HepG2 (cell line): ENCODE data around the gene GRM7. TPM values are rescaled to one million over a fixed set of nuclear protein-coding genes. Genes with fewer than 3 reads are reported as not detected.

Source experiments
- ATAC-seq: fragments of 200-7000 bp; cut with Tn5 transposase; 3 replicates; pipeline ENCODE4 v1.9.1; 2020; ENCODE audit warnings: mild to moderate bottlenecking, moderate library complexity
- BruUV-seq: library from RNA; stranded (reverse); fragments of 400-500 nt; replicated peaks from 2 replicates; lab custom pipeline; 2021; lab: Mats Ljungman, UMichigan
- CTCF ChIA-PET: fragments of 300-600 bp; formaldehyde crosslinking; extraction: SDS; loops from one replicate; lab custom pipeline; 2021; ENCODE audit warnings: low total read pairs, inconsistent platforms, low intra/inter-chr PET ratio; lab: Yijun Ruan, JAX
- POLR2A ChIA-PET: fragments of 350-600 bp; sonication (Branson Sonifier 250); formaldehyde crosslinking; loops from one replicate; lab custom pipeline; 2020; ENCODE audit warnings: antibody characterized with exemption, inconsistent platforms; lab: Yijun Ruan, JAX
- DNase-seq: peaks from one replicate; pipeline ENCODE4 v3.0.0-alpha.2; 2015; ENCODE audit warnings: low spot score
- FAIRE-seq: peaks from 3 replicates; lab custom pipeline; 2011; peaks lifted over from hg19 to GRCh38; lab: Jason Lieb, UNC
- H2AFZ ChIP-seq: one replicate; pipeline ENCODE4 v1.6.1; 2011; ENCODE audit warnings: low read length, inconsistent platforms
- H3K27ac ChIP-seq: fragments of 300-600 bp; 3 replicates; pipeline ENCODE4 v1.8.0; 2011; ENCODE audit warnings: mixed run types, mild to moderate bottlenecking, mixed read lengths, low read length, inconsistent platforms; ENCODE audit not compliant: insufficient read depth; ENCODE audit errors: extremely low read length
- H3K27me3 ChIP-seq, 2 experiments: fragments of 200-600 bp in 1 of 2; 2 replicates in 1 of 2; 3 replicates in 1 of 2; pipeline versions ENCODE4 v1.6.0 to v1.8.0; 2011; ENCODE audit warnings: low read length in 2 of 2, mild to moderate bottlenecking in 2 of 2, moderate library complexity in 2 of 2, inconsistent platforms in 1 of 2; ENCODE audit not compliant: insufficient read depth in 2 of 2, control insufficient read depth in 1 of 2
- H3K36me3 ChIP-seq, 2 experiments: fragments of 200-600 bp in 1 of 2; replicated peaks in 1 of 2; 2 replicates in 1 of 2; 3 replicates in 1 of 2; pipeline versions ENCODE4 v1.5.1 to v1.8.0; 2011; ENCODE audit warnings: low read length in 2 of 2, inconsistent platforms in 1 of 2; ENCODE audit not compliant: insufficient read depth in 2 of 2, control insufficient read depth in 1 of 2
- H3K4me1 ChIP-seq: 2 replicates; pipeline ENCODE4 v1.5.1; 2012; ENCODE audit warnings: low read length, inconsistent platforms; ENCODE audit not compliant: insufficient read depth
- H3K4me2 ChIP-seq: 2 replicates; pipeline ENCODE4 v1.6.0; 2011; ENCODE audit warnings: low read depth, low read length, inconsistent platforms
- H3K4me3 ChIP-seq, 3 experiments: fragments of 200-600 bp in 1 of 3; sonication (generic), shearing (Covaris generic) in 1 of 3; replicated peaks in 1 of 3; 2 replicates each; pipeline ENCODE4 v1.5.1; 2011 to 2016; ENCODE audit warnings: low read length in 3 of 3, inconsistent platforms in 2 of 3, low read depth in 2 of 3, mild to moderate bottlenecking in 2 of 3, control low read depth in 1 of 3, mixed read lengths in 1 of 3; ENCODE audit not compliant: insufficient read depth in 1 of 3
- H3K79me2 ChIP-seq: one replicate; pipeline ENCODE4 v1.6.1; 2011; ENCODE audit warnings: low read length, inconsistent platforms; ENCODE audit not compliant: insufficient read depth
- H3K9ac ChIP-seq: 2 replicates; pipeline ENCODE4 v1.6.0; 2011; ENCODE audit warnings: mild to moderate bottlenecking, low read depth, low read length, inconsistent platforms; ENCODE audit not compliant: insufficient read depth
- H3K9me3 ChIP-seq: 2 replicates; pipeline ENCODE4 v1.5.1; 2012; ENCODE audit warnings: mild to moderate bottlenecking, low read length
- H4K20me1 ChIP-seq: 2 replicates; pipeline ENCODE4 v1.6.0; 2011; ENCODE audit warnings: inconsistent platforms, mild to moderate bottlenecking, low read length, moderate library complexity; ENCODE audit not compliant: insufficient read depth
- ARHGAP35 ChIP-seq: sonication (generic); formaldehyde crosslinking; IDR thresholded peaks from 2 replicates; pipeline ENCODE4 v1.9.0; 2022; ENCODE audit warnings: mild to moderate bottlenecking, inconsistent platforms, moderate library complexity, missing genetic modification reagents, borderline replicate concordance
- ARNT2 ChIP-seq: sonication (generic); formaldehyde crosslinking; IDR thresholded peaks from 2 replicates; pipeline ENCODE4 v1.8.0; 2022; ENCODE audit warnings: mild to moderate bottlenecking, low read depth, missing genetic modification reagents, moderate library complexity
- ATAD3A ChIP-seq: sonication (generic); formaldehyde crosslinking; IDR thresholded peaks from 2 replicates; pipeline ENCODE4 v1.4.0; 2020; ENCODE audit warnings: missing genetic modification reagents
- CAMTA2 ChIP-seq: sonication (generic); formaldehyde crosslinking; IDR thresholded peaks from 2 replicates; pipeline ENCODE4 v1.4.0; 2020; ENCODE audit warnings: mild to moderate bottlenecking, missing genetic modification reagents, borderline replicate concordance
- DR1 ChIP-seq: sonication (generic); formaldehyde crosslinking; IDR thresholded peaks from 2 replicates; pipeline ENCODE4 v1.8.0; 2021; ENCODE audit warnings: mild to moderate bottlenecking, missing genetic modification reagents, inconsistent platforms
- HBP1 ChIP-seq: IDR thresholded peaks from 2 replicates; pipeline ENCODE4 v1.6.1; 2016; ENCODE audit warnings: low read depth, control low read depth
- HOXA3 ChIP-seq: sonication (generic); formaldehyde crosslinking; IDR thresholded peaks from 2 replicates; pipeline ENCODE4 v1.5.0; 2020; ENCODE audit warnings: missing genetic modification reagents
- RBM39 ChIP-seq: fragments of 200-400 bp; formaldehyde crosslinking; IDR thresholded peaks from one replicate; pipeline ENCODE4 v1.6.1; 2018; ENCODE audit warnings: antibody characterized with exemption, mild to moderate bottlenecking, low read depth, low read length; ENCODE audit not compliant: poor library complexity, severe bottlenecking
- SPEN ChIP-seq: sonication (generic); formaldehyde crosslinking; IDR thresholded peaks from 2 replicates; pipeline ENCODE4 v1.5.1; 2020; ENCODE audit warnings: low read depth, mild to moderate bottlenecking, missing genetic modification reagents
- TEF ChIP-seq: sonication (generic); formaldehyde crosslinking; IDR thresholded peaks from 2 replicates; pipeline ENCODE4 v1.5.0; 2020; ENCODE audit warnings: missing genetic modification reagents
- ZFP36L2 ChIP-seq: sonication (generic); formaldehyde crosslinking; IDR thresholded peaks from 2 replicates; pipeline ENCODE4 v1.4.0; 2020; ENCODE audit warnings: missing genetic modification reagents
- ZNF264 ChIP-seq: sonication (generic); formaldehyde crosslinking; IDR thresholded peaks from 2 replicates; pipeline ENCODE4 v1.4.0; 2020; ENCODE audit warnings: missing genetic modification reagents
- ZNF329 ChIP-seq: sonication (generic); formaldehyde crosslinking; IDR thresholded peaks from 2 replicates; pipeline ENCODE4 v1.9.0; 2021; ENCODE audit warnings: low read depth, mild to moderate bottlenecking, missing genetic modification reagents
- ZNF33B ChIP-seq: sonication (generic); formaldehyde crosslinking; IDR thresholded peaks from 2 replicates; pipeline ENCODE4 v1.5.1; 2020; ENCODE audit warnings: mild to moderate bottlenecking, missing genetic modification reagents
- ZNF383 ChIP-seq: sonication (generic); formaldehyde crosslinking; IDR thresholded peaks from 2 replicates; pipeline ENCODE4 v1.4.0; 2020; ENCODE audit warnings: missing genetic modification reagents, mild to moderate bottlenecking, borderline replicate concordance
- ZNF558 ChIP-seq: sonication (generic); formaldehyde crosslinking; IDR thresholded peaks from 2 replicates; pipeline ENCODE4 v1.9.0; 2022; ENCODE audit warnings: mild to moderate bottlenecking, missing genetic modification reagents, borderline replicate concordance
- ZNF839 ChIP-seq: sonication (generic); formaldehyde crosslinking; IDR thresholded peaks from 2 replicates; pipeline ENCODE4 v1.4.0; 2020; ENCODE audit warnings: missing genetic modification reagents, mild to moderate bottlenecking, borderline replicate concordance
- ZUFSP ChIP-seq: sonication (generic); formaldehyde crosslinking; IDR thresholded peaks from 2 replicates; pipeline ENCODE4 v1.9.0; 2021; ENCODE audit warnings: missing genetic modification reagents, mild to moderate bottlenecking, borderline replicate concordance
- WGBS: methylation state at CpG from one replicate; pipeline ENCODE4 v1.1.6; 2017; ENCODE audit warnings: low lambda C conversion rate; 5-methylcytosine and 5-hydroxymethylcytosine counted together
- in situ Hi-C: cut with HindIII; loops from 2 replicates; pipeline ENCODE4 v1.10.0; 2017; ENCODE audit warnings: low pct_unique_long_range_greater_than_20kb; ENCODE audit not compliant: extremely low pct_ligation_motif_present
- intact Hi-C: fragments of 100-400 bp; cut with micrococcal nuclease; formaldehyde crosslinking; loops from one replicate; pipeline ENCODE4 v1.10.0; 2022; ENCODE audit not compliant: unreplicated experiment
- polyA plus RNA-seq, 8 experiments: library from polyadenylated mRNA; depleted of rRNA in 3 of 8; stranded (reverse) in 7 of 8; unstranded in 1 of 8; fragments of >200 nt; fragmentation: Illumina TruSeq in 4 of 8; extraction: Trizol in 4 of 8; gene quantifications; 2 replicates each; pipeline versions ENCODE4 v1.2.1 to v1.2.3, GENCODE V29; 2011 to 2016; ENCODE audit warnings: low read depth in 4 of 8, missing spikeins in 1 of 8, mixed read lengths in 1 of 8; ENCODE audit not compliant: insufficient read depth in 1 of 8
- total RNA-seq, 5 experiments: library from RNA; depleted of rRNA; stranded (reverse); fragments of >200 nt; fragmentation: Illumina TruSeq; extraction: Trizol; gene quantifications; 2 replicates each; pipeline ENCODE4 v1.2.3, GENCODE V29; 2016; ENCODE audit warnings: low read depth in 1 of 5

GRM7 gene
- total and polyA plus RNA-seq, 2 of the 13 experiments (the other 11 are each of a cell fraction or from before 2014, with no cell fraction given) = not detected

- 6% methylated on average over 2 of the region's 2 CpGs for WGBS
- H3K4me1 ChIP-seq = no peaks in the 10 kb centered on the region
- no peak overlapping the region for H3K9ac ChIP-seq
- ATAC-seq (no peak), DNase-seq (no peak), FAIRE-seq (no peak)
- no peaks in the 10 kb centered on the region for H3K79me2 ChIP-seq
- H3K27ac ChIP-seq = no peak overlapping the region
- ChIA-PET POLR2A (no interaction called here), CTCF (no interaction called here)
- BruUV-seq = no TSS peak
- H4K20me1 ChIP-seq = no peaks in the 10 kb centered on the region
- H3K9me3 ChIP-seq = peaks cover 27% of the 10 kb centered on the region
- no peak overlapping the region for H3K4me2 ChIP-seq
- no peak for TF ChIP-seq ZNF383 (CRISPR knock-in tag)
- no peak for TF ChIP-seq ZNF558
- no peak for TF ChIP-seq ATAD3A
- no peak for TF ChIP-seq ARNT2 (CRISPR knock-in tag)
- TF ChIP-seq ZNF33B (CRISPR knock-in tag) = no peak
- TF ChIP-seq RBM39 = no peak
- no peak for TF ChIP-seq ARHGAP35 (CRISPR knock-in tag)
- TF ChIP-seq HBP1 (CRISPR knock-in tag) = no peak
- no peak for TF ChIP-seq HOXA3 (CRISPR knock-in tag)
- TF ChIP-seq CAMTA2 (CRISPR knock-in tag) = no peak
- no peak for TF ChIP-seq ZNF264 (CRISPR knock-in tag)
- no peak for TF ChIP-seq TEF (CRISPR knock-in tag)
- no peak for TF ChIP-seq ZNF329 (CRISPR knock-in tag)
- no peak for TF ChIP-seq SPEN (CRISPR knock-in tag)
- no peak for TF ChIP-seq DR1 (CRISPR knock-in tag)
- TF ChIP-seq ZUFSP (CRISPR knock-in tag) = no peak
- TF ChIP-seq ZFP36L2 (CRISPR knock-in tag) = no peak
- TF ChIP-seq ZNF839 = no peak
- no peak overlapping the region for H3K4me3 ChIP-seq
- no peaks in the 10 kb centered on the region for H3K27me3 ChIP-seq
- H2AFZ ChIP-seq = no peak overlapping the region
- intact Hi-C loops (no loop called here), in situ Hi-C loops (no loop called here)
- H3K36me3 ChIP-seq = no peaks in the 10 kb centered on the region
These were observed 516.2 kb downstream of the GRM7 start for GRCh38 chr3:7377103-7377502.
